Type B pancreatic cell (in vitro differentiated cells): Measurements from ENCODE around the gene NPTX1. TPM values are rescaled to one million over a fixed set of nuclear protein-coding genes. Genes with fewer than 3 reads are reported as not detected.
A peak's percentile ranks its signal among the peaks of the same experiment; 100 is the strongest.

Experiments used
- DNase-seq: peaks from one replicate; pipeline ENCODE4 v3.0.0; 2021; ENCODE audit warnings: mixed read lengths; ENCODE audit not compliant: unreplicated experiment; ENCODE audit errors: extremely low spot score
- H3K27ac Mint-ChIP-seq: 2 replicates; pipeline ENCODE4 v1.8.0; 2021; ENCODE audit warnings: mild to moderate bottlenecking, mixed read lengths
- H3K27me3 Mint-ChIP-seq: 2 replicates; pipeline ENCODE4 v1.8.0; 2021; ENCODE audit warnings: mixed read lengths
- H3K36me3 Mint-ChIP-seq: 2 replicates; pipeline ENCODE4 v1.8.0; 2021; ENCODE audit warnings: mixed read lengths
- H3K4me1 Mint-ChIP-seq: one replicate; pipeline ENCODE4 v1.8.0; 2021; ENCODE audit warnings: mixed read lengths; ENCODE audit not compliant: unreplicated experiment
- H3K4me3 Mint-ChIP-seq: 2 replicates; pipeline ENCODE4 v1.8.0; 2021; ENCODE audit warnings: mild to moderate bottlenecking, mixed read lengths
- H3K9me3 Mint-ChIP-seq: 2 replicates; pipeline ENCODE4 v1.8.0; 2021; ENCODE audit warnings: mixed read lengths
- CTCF ChIP-seq: fragments of 200-600 bp; sonication (generic); conservative IDR thresholded peaks from 2 replicates; pipeline ENCODE4 v1.5.0; 2021; ENCODE audit warnings: antibody characterized with exemption, mild to moderate bottlenecking
- total RNA-seq: library from RNA; stranded (reverse); gene quantifications from 2 replicates; pipeline ENCODE4 v1.2.1, GENCODE V29; 2021; ENCODE audit warnings: low replicate concordance

The NPTX1 gene
- total RNA-seq, 1 donor from 2014 or later = 4.7 TPM

DNA sequence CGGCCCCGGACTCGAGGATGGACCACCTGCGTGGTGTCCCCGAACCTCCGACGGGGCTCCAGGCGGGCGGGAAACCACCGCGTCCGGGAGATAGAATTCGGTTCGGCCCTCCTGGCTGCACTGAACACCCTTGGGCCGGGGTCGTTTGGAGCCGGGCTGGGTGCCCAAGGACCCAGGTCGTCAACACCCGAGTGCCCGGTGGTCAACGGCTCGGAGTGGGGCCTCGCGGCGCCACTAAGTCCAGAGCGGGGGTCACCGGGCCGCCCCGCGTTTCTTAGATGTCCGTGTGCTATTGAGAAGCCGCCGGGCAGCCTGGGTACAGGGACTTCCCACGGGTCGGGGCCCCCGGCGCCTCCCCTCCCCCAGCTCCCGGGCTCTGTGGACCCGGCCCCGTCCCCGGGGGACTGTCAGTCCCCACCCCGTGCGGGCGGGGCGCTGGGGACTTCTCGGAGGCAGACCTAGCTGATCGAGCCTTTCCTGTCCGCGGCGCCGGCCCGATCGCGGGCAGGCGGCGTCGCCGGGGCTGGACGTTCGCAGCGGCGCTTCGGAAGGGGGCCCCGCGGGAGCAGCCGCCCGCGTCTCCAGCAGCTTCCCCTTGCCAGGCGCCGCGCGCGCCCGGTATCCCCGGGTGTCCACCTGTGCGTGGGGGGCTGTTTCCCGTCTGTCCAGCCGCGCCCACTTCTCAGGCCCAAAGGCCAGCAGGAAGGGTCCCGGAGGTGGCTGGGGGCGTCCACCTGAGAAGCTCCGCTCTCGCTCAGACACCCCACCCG, 655 bp upstream of the NPTX1 start:
- Mint-ChIP-seq H3K4me3 (no peak overlapping the region), H3K9me3 (no peaks in the 10 kb centered on the region), H3K36me3 (no peaks in the 10 kb centered on the region), H3K27me3 (peaks cover 71% of the 10 kb centered on the region), H3K4me1 (peaks cover 10% of the 10 kb centered on the region), H3K27ac (no peak overlapping the region)
- DNase-seq = no peak
- TF ChIP-seq CTCF = no peak

GRCh38 chr17:80474961-80475909, 1.2 kb downstream of the NPTX1 start:
- peak overlapping the region; percentile 83 for H3K4me3 Mint-ChIP-seq
- H3K9me3 Mint-ChIP-seq = no peaks in the 10 kb centered on the region
- H3K27me3 Mint-ChIP-seq = peaks cover 71% of the 10 kb centered on the region
- no peak for TF ChIP-seq CTCF
- H3K36me3 Mint-ChIP-seq = no peaks in the 10 kb centered on the region
- peaks cover 10% of the 10 kb centered on the region for H3K4me1 Mint-ChIP-seq
- H3K27ac Mint-ChIP-seq = peak overlapping the region; percentile 43
- no peak for DNase-seq

DNA sequence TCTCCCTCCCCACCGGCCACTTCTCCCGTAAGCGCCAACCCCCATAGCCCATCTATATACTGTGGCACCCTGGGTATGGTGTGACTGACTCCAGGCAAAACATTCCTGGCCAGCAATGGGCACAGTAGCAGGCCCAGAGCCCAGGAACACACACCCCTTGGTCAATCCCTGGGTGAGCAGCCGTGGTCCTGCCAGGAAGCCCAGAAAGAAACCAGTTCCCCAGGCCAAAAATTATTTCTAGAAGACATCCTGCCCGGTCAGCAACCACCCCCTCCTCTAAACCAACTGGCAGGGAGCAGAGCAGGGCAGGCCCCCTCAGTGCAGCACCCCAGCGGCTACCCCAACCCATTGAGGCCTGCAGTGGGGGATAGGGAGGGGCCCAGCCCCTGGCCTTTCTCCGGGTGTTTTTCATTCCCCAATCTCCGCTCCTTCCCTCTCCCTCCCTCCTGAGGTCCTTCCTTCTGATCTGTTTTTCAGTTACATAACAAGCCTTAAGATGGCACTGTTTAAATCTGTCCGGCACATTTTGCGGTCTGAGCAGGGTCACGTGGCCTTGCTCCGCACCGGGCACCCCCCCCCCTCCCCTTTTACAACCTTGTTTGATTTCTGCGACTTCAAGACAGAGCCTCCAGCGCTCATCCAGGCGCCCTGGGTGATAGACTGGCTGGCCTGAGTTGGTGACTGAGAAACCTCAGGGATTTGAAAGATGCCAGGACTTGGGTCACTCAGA, 2.0 kb downstream of the NPTX1 start:
- peaks cover 68% of the 10 kb centered on the region for H3K27me3 Mint-ChIP-seq
- H3K9me3 Mint-ChIP-seq = no peaks in the 10 kb centered on the region
- H3K4me3 Mint-ChIP-seq = peak overlapping the region; percentile 83
- H3K36me3 Mint-ChIP-seq = no peaks in the 10 kb centered on the region
- peaks cover 10% of the 10 kb centered on the region for H3K4me1 Mint-ChIP-seq
- H3K27ac Mint-ChIP-seq = peak overlapping the region; percentile 43
- DNase-seq = no peak
- peak; percentile 55 for TF ChIP-seq CTCF

DNA sequence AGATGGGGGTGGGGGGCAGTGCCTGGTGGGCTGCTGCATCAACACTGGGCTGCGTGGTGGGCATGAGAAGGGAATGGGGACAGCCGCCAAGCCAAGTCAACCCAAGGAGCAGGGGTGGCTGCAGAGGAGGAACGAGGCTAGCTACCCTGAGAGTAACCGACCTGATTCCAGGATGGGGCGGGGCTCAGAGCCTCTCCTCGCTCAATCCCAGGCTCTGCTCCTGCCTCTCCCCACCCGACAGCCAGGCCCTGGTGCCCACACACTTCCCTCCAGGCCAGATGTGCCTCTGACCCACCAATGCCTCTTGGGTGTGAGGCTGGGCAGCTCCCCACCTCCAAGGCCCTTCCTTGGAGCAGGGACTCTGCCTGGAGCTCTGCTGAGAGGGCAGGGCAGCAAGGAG, 2.7 kb downstream of the NPTX1 start:
- H3K27ac Mint-ChIP-seq = no peak overlapping the region
- peaks cover 10% of the 10 kb centered on the region for H3K4me1 Mint-ChIP-seq
- H3K36me3 Mint-ChIP-seq = no peaks in the 10 kb centered on the region
- no peak for DNase-seq
- TF ChIP-seq CTCF = no peak
- no peaks in the 10 kb centered on the region for H3K9me3 Mint-ChIP-seq
- peaks cover 68% of the 10 kb centered on the region for H3K27me3 Mint-ChIP-seq
- H3K4me3 Mint-ChIP-seq = no peak overlapping the region

DNA sequence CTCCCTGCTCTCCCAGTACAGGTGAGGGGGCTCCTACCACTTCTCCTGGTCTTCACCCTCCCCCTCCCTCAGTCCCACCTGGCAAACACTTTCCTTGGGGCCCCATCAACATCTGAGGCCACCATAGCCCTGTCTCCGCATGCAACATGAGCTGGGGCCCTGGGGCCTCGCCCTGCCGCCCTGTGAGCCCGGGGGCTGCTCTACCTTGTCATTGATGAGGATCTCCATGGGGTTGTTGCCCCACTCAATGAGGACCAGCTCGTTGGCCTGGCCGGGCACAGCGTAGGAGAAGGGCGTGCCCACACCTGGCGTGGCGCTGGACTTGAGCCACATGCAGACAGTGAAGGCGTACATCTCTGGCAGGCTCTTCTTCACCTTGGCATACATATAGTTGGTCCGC, 3.4 kb downstream of the NPTX1 start:
- peaks cover 72% of the 10 kb centered on the region for H3K27me3 Mint-ChIP-seq
- H3K4me3 Mint-ChIP-seq = no peak overlapping the region
- no peak for DNase-seq
- no peak overlapping the region for H3K27ac Mint-ChIP-seq
- peaks cover 10% of the 10 kb centered on the region for H3K4me1 Mint-ChIP-seq
- no peaks in the 10 kb centered on the region for H3K36me3 Mint-ChIP-seq
- H3K9me3 Mint-ChIP-seq = no peaks in the 10 kb centered on the region
- no peak for TF ChIP-seq CTCF
